DND-41 (cell line): ENCODE data around the gene IGLL5.

Source experiments
- CTCF ChIP-seq: IDR thresholded peaks from 2 replicates; pipeline ENCODE4 v1.5.1; 2012; ENCODE audit warnings: borderline replicate concordance, low read length, moderate library complexity, mild to moderate bottlenecking; ENCODE audit not compliant: poor library complexity, severe bottlenecking; ENCODE audit errors: extremely low read depth
- EZH2 ChIP-seq: IDR thresholded peaks from 3 replicates; pipeline ENCODE4 v1.6.1; 2012; ENCODE audit warnings: borderline replicate concordance, low read depth, mild to moderate bottlenecking, moderate library complexity, low read length, inconsistent platforms; ENCODE audit not compliant: severe bottlenecking

GRCh38 chr22:22918297-22918965, 30.8 kb downstream of the IGLL5 start:
- TF ChIP-seq CTCF (no peak), EZH2 (no peak)
